Activated naive CD4-positive, alpha-beta T cell (primary cell): Measurements from ENCODE around the gene SPATA31D4.
"Not testable (repeated sequence)": the region's sequence is repeated elsewhere in the genome, so short reads cannot be mapped to it uniquely, and the experiment has no call there.

Source experiments
- DNase-seq, 4 experiments: peaks; one replicate each; lab custom pipeline; 2025; lab: John Stamatoyannopoulos, UW

SPATA31D4 gene

DNA sequence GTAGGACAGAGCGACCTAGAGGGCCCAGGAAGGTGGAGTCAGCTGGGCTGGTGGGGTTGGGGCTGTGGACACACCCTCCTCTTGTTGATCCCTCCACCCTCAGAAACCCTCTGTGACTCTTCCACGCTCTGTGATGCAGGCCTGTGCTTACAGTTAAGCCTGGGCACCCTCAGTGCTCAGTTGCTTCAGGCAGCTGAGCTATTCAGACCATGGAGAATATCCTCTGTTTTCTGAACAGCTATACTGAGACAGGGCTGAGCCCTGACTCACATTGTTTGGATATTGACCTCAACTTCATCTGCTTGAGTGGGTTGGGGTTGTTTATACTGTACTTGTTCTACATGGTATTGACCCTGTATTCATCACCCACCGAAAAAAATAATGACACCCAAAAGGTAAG is at the start of gene SPATA31D4:
Gene SPATA31D4 (plus strand): TSS at position 124 of the 400 bp plus-strand sequence. CDS start 86 bp downstream, at position 210.
- DNase-seq: not testable (repeated sequence)

DNA sequence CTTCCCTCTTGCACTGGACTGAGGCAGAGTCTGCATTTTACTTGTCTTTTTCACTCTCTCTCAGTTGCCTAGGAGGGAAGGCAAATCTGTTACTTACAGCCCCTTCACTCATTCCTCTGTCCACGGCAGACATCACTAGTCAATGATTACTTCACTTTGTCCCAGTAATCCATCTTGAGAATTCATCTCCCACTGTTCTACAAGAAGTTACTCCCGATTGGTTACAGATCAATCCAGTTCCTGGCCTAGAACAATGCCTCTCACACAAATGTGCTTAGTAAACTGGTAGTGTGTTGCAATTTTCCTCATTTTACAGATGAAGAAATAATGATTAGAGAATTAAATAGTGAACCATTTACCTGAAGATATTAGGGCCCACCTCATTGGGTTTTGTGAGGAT is 49.7 kb upstream of the SPATA31D4 start:
- DNase-seq: no peak

GRCh38 chr9:81879501-81879916 is 48.7 kb upstream of the SPATA31D4 start:
- DNase-seq: no peak

DNA sequence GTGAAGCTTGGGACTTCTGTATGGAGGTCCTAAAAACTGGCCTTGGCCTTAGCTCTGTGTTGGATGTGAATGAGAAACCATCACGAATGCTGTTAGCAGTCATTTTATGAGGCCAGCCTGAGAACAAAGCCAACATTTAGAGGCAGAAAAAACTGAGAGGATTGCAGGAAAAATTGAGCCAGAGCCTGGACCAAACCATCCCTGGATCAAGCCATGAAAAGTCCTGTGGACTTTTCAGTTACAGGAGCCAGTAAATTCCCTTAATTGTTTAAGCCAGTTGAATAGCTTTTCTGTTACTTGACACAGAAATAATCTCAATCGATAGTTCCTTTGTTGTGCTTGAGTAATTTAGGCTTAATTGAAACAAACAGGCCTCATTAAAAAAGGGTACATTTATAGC is 42.6 kb upstream of the SPATA31D4 start:
- no peak for DNase-seq

DNA sequence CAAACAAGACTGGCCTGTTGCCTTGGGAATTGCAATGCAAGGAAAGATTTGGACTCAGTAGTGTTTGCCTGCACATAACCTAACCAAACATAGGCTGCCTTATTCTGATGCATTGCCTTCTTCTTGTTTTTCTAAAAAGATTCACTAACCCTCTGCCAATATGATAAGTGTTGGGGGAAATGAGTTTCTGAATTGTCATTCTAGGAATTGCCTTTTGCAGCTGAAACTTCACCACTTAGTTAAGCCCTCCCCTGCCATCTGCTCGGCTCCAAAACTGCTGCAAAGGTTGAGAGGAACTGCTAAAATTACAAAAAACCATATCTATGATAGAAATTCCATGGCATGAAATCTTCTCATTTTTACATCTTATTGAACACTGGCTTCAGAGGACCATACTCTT is 41.6 kb upstream of the SPATA31D4 start:
- no peak for DNase-seq

DNA sequence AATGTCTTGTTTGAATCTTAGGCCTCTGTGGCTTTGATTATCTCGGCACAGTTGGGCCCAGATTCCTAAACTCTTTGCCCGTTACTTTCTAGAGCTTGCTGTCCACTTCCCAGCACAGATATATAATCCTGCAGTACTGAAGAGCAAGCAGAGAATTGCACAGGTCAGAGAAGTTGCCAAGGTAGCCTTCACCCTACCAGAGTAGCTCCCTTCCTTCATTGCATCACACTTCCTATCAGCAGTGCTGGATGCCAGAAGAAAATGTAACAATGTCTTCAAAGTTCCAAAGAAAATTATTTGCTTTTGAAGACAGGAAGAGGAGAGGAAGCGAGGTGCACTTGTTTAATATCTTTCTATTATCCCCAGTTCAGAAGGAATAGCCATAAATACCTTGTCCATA is 38.1 kb upstream of the SPATA31D4 start:
- DNase-seq: no peak

- DNase-seq: no peak
These were observed 35.8 kb upstream of the SPATA31D4 start for GRCh38 chr9:81892440-81892839.

DNA sequence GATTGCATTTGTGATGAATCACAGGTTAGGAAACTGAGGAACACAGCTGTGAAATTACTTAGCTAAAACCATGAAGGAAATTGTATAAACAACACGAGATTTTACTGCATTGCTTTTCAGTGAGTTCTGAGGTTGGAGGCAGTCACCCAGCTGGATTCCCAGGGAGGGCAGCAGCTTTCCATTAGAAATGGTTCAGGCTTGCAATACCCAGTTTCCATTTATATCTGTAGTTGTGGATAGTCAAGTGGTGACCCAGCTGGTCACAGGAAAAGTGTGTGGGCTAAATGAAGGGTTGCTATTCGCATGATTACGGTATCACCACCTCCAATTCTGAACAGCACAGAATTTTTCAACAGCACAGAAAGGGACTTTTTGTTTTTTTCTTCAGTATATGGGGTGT is 34.3 kb upstream of the SPATA31D4 start:
- DNase-seq: no peak

- DNase-seq: no peak
These were observed 33.3 kb upstream of the SPATA31D4 start for GRCh38 chr9:81894891-81895290.

GRCh38 chr9:81896070-81896469 is 32.2 kb upstream of the SPATA31D4 start:
- no peak for DNase-seq

- DNase-seq: no peak
These were observed 29.4 kb upstream of the SPATA31D4 start for GRCh38 chr9:81898851-81899250.

DNA sequence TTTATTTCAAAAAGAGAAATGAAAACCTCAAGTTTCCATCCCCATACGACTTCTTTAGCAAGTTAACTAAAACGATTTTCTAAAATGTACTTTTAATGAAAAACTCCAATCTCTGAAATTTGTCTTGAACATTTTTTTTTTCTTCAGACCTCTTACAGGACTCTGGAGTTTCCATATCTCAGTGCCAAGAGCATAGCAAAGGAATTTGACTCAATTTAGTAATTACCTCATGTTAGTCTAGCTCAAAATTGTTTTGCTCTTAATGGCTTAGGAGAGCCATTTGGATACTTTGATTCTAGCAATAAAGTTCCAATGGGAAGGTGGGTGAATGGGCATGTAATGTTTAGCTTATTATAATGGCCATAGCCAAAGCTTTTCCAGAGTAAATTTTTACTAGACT is 26.0 kb upstream of the SPATA31D4 start:
- no peak for DNase-seq

DNA sequence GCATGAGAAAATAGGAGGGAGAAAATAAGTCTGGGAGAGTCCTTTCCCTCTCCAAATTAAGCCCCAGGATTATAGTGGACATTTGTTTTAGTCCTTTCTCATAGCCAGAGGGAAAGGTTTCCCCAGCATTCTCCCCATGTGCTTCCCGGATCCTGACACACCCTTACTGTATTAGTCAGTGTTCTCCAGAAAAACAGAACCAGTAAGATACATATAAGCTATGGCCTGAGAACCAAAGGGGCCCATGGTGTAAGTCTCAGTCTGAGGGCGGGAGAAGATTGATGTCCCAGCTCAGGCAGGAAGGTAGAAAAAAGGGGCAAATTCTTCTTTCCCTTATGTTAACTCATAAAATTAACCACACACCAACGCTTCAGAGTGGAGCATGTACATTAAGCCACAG is 25.6 kb upstream of the SPATA31D4 start:
- no peak for DNase-seq

DNA sequence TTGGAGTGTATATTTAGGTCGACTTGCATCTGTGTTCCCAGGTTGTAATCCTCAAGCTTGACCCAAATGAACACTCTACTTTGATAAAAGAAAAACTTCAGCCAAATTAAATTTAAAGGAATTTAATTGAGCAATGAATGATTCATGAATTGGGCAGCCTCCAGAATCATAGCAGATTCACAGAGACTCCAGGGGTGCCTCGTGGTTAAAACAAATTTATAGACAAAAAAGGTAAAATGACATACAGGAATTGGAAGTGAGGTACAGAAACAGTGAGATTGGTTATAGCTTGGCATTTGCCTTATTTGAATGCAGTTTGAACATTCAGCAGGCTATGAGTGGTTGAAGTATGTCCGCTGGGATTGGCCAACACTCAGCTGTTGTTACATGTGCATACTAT is 21.6 kb upstream of the SPATA31D4 start:
- no peak for DNase-seq

GRCh38 chr9:81912135-81912534 is 16.1 kb upstream of the SPATA31D4 start:
- DNase-seq: no peak

- no peak for DNase-seq
These were observed 12.3 kb upstream of the SPATA31D4 start for GRCh38 chr9:81915801-81916505.

GRCh38 chr9:81918507-81918906 is 9.7 kb upstream of the SPATA31D4 start:
- not testable (repeated sequence) for DNase-seq

DNA sequence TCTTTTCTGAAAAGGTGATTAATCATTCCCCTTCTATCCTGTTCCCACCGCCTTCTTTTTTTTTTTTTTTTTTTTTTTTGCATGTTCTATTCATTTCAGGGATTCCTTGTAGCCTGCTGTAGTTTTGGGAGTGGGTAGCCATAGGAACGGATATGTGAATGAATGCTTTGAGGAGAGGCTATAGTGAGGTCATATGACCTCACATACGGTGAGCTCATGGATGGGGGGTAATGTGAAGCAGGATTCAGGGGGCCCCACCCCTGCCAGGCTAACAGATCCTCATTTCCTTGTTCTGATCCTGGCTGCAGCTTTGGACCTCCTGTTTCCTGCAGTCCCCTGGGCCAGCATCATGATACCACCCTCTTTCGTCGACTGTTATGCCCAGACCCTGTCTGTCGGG is 1.9 kb downstream of the SPATA31D4 start:
- DNase-seq: not testable (repeated sequence)

DNA sequence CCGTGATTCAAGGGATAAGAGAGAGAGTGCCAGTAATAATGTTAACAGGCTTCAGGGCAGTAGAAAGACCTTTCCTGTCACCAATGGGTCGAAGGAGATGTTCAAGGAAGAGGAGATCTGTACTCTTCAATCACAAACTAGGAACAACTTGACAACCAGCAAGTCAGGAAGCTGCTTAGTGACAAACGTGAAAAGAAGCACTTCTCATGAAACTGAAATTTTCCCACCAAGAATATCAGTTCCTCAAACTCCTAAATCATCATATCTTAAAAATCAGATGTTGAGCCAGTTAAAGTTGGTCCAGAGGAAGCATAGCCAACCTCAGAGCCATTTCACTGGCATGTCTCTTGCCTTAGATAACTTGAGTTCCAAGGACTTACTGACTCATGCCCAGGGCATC is 5.3 kb downstream of the SPATA31D4 start:
- not testable (repeated sequence) for DNase-seq

DNA sequence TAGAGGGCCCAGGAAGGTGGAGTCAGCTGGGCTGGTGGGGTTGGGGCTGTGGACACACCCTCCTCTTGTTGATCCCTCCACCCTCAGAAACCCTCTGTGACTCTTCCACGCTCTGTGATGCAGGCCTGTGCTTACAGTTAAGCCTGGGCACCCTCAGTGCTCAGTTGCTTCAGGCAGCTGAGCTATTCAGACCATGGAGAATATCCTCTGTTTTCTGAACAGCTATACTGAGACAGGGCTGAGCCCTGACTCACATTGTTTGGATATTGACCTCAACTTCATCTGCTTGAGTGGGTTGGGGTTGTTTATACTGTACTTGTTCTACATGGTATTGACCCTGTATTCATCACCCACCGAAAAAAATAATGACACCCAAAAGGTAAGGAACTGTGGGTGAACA is 15.2 kb downstream of the SPATA31D4 start, which contains the start of gene SPATA31D3:
Gene SPATA31D3 (plus strand): TSS at position 108 of the 400 bp plus-strand sequence. CDS start 86 bp downstream, at position 194.
- DNase-seq: not testable (repeated sequence)

DNA sequence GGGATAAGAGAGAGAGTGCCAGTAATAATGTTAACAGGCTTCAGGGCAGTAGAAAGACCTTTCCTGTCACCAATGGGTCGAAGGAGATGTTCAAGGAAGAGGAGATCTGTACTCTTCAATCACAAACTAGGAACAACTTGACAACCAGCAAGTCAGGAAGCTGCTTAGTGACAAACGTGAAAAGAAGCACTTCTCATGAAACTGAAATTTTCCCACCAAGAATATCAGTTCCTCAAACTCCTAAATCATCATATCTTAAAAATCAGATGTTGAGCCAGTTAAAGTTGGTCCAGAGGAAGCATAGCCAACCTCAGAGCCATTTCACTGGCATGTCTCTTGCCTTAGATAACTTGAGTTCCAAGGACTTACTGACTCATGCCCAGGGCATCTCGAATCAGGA is 20.4 kb downstream of the SPATA31D4 start:
- DNase-seq: not testable (repeated sequence)

DNA sequence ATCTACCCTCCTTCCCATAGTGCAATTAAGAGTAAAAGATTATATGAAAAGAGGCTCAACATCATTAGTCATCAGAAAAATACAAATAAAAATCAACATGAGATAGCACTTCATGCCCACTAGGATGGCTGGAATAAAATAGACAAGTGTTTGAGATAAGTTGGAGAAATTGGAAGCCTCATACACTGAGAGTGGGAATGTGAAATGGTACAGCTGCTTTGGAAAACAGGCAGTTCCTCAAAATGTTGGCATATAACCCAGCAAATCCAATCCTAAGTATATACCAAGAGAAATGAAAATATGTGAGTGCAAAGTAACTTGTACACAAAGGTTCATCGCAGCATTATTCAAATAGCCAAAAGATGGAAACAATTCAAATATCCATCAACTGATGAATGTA is 24.9 kb downstream of the SPATA31D4 start:
- DNase-seq: no peak

- DNase-seq: no peak
These were observed 27.4 kb downstream of the SPATA31D4 start for GRCh38 chr9:81955625-81956024.
